ENCODE data around the gene DUSP16.
"Not testable (repeated sequence)": the region's sequence is repeated elsewhere in the genome, so short reads cannot be mapped to it uniquely, and the experiment has no call there.

Gene DUSP16

GRCh38 chr12:12542964-12543363 lies 19.7 kb downstream of the DUSP16 start:
- no peak for DNase-seq

- no peak for DNase-seq
Observed at GRCh38 chr12:12542286-12542685, 20.4 kb downstream of the DUSP16 start.

GRCh38 chr12:12541782-12542181 lies 20.9 kb downstream of the DUSP16 start:
- no peak for DNase-seq

GRCh38 chr12:12540261-12541013 lies 22.2 kb downstream of the DUSP16 start:
- no peak for DNase-seq

- DNase-seq: no peak
Observed at GRCh38 chr12:12539028-12539810, 23.4 kb downstream of the DUSP16 start.

- DNase-seq: no peak
Observed at GRCh38 chr12:12538535-12538934, 24.1 kb downstream of the DUSP16 start.

- DNase-seq: no peak
Observed at GRCh38 chr12:12537421-12537820, 25.2 kb downstream of the DUSP16 start.

GRCh38 chr12:12534975-12535374 lies 27.7 kb downstream of the DUSP16 start:
- DNase-seq: no peak

GRCh38 chr12:12534166-12534866 lies 28.3 kb downstream of the DUSP16 start:
- DNase-seq: no peak

- DNase-seq: no peak
Observed at GRCh38 chr12:12533238-12533829, 29.3 kb downstream of the DUSP16 start.

- no peak for DNase-seq
Observed at GRCh38 chr12:12531194-12531593, 31.5 kb downstream of the DUSP16 start.

- no peak for DNase-seq
Observed at GRCh38 chr12:12529783-12530421, 32.8 kb downstream of the DUSP16 start.

- no peak for DNase-seq
Observed at GRCh38 chr12:12528361-12529270, 34.0 kb downstream of the DUSP16 start.

- no peak for DNase-seq
Observed at GRCh38 chr12:12527820-12528296, 34.8 kb downstream of the DUSP16 start.

- no peak for DNase-seq
Observed at GRCh38 chr12:12524128-12524527, 38.5 kb downstream of the DUSP16 start.

GRCh38 chr12:12523229-12523628 lies 39.4 kb downstream of the DUSP16 start:
- no peak for DNase-seq

GRCh38 chr12:12522657-12523056 lies 40.0 kb downstream of the DUSP16 start:
- not testable (repeated sequence) for DNase-seq

- no peak for DNase-seq
Observed at GRCh38 chr12:12521888-12522287, 40.8 kb downstream of the DUSP16 start.

GRCh38 chr12:12521044-12521485 lies 41.6 kb downstream of the DUSP16 start:
- no peak for DNase-seq

- no peak for DNase-seq
Observed at GRCh38 chr12:12520273-12520672, 42.4 kb downstream of the DUSP16 start.

- no peak for DNase-seq
Observed at GRCh38 chr12:12519354-12519998, 43.2 kb downstream of the DUSP16 start.
